Gastrocnemius medialis (tissue), 4 donors: Measurements from ENCODE around the gene DPYD. TPM values are rescaled to one million over a fixed set of nuclear protein-coding genes. Genes with fewer than 3 reads are reported as not detected.
A peak's percentile ranks its signal among the peaks of the same experiment; 100 is the strongest.
"Not testable (repeated sequence)": the region's sequence is repeated elsewhere in the genome, so short reads cannot be mapped to it uniquely, and the experiment has no call there.

ENCODE experiments used
- ATAC-seq, 2 donors: fragments of 150-250 bp; one replicate each; pipeline ENCODE4 v1.9.1; 2016
- DNase-seq, 2 donors: peaks; one replicate each; pipeline ENCODE4 v3.0.0-alpha.2; 2019
- H3K27ac ChIP-seq, 4 donors: fragments of 200-600 bp; sonication (generic); 1 replicate in 1 of 4; 2 replicates in 3 of 4; pipeline ENCODE4 v1.5.1; 2016 to 2018; ENCODE audit warnings: mild to moderate bottlenecking in 2 of 4, moderate library complexity in 1 of 4
- H3K27me3 ChIP-seq, 3 donors: fragments of 200-600 bp; sonication (generic) in 2 of 3; 1 replicate in 1 of 3; 2 replicates in 2 of 3; pipeline versions ENCODE4 v1.5.1 to v1.6.0; 2016 to 2019; ENCODE audit warnings: mild to moderate bottlenecking in 1 of 3, moderate library complexity in 1 of 3
- H3K36me3 ChIP-seq, 2 donors: fragments of 200-600 bp; sonication (generic) in 1 of 2; one replicate each; pipeline ENCODE4 v1.5.1; 2017 to 2018
- H3K4me1 ChIP-seq, 2 donors: fragments of 200-600 bp; sonication (generic) in 1 of 2; one replicate each; pipeline ENCODE4 v1.5.1; 2016 to 2017; ENCODE audit warnings: mild to moderate bottlenecking in 2 of 2
- H3K4me3 ChIP-seq, 4 donors: fragments of 200-600 bp; sonication (generic) in 3 of 4; 1 replicate in 1 of 4; 2 replicates in 3 of 4; pipeline ENCODE4 v1.5.1; 2016 to 2019; ENCODE audit warnings: mild to moderate bottlenecking in 2 of 4
- H3K9me3 ChIP-seq, 3 donors: fragments of 200-600 bp; sonication (generic) in 2 of 3; 1 replicate in 1 of 3; 2 replicates in 2 of 3; pipeline ENCODE4 v1.5.1; 2016 to 2019
- POLR2A ChIP-seq, 2 donors: fragments of 450-650 bp; IDR thresholded peaks; one replicate each; pipeline ENCODE4 v1.6.1; 2017; ENCODE audit warnings: antibody characterized with exemption in 2 of 2, mild to moderate bottlenecking in 2 of 2, moderate library complexity in 2 of 2
- in situ Hi-C, 4 donors: fragments of 200-750 bp; cut with MboI; loops; one replicate each; pipeline versions ENCODE4 v1.15.0 to v1.8.0; 2017; ENCODE audit warnings: low sequenced_read_pairs in 4 of 4
- intact Hi-C: fragments of 100-400 bp; cut with DNase I; formaldehyde crosslinking; loops from one replicate; pipeline ENCODE4 v1.15.1; 2023; ENCODE audit warnings: low total_unique reads
- total RNA-seq, 4 donors: library from RNA; depleted of rRNA; stranded (reverse); fragments of >200 nt; gene quantifications; one replicate each; pipeline versions ENCODE4 v1.1.0 to v1.2.3, GENCODE V29; 2016
- TF ChIP-seq, protein P1 (sequence below), 5 experiments: fragments of 450-650 bp in 3 of 5; fragments of 200-600 bp in 2 of 5; sonication (generic) in 2 of 5; IDR thresholded peaks in 4 of 5; conservative IDR thresholded peaks in 1 of 5; 1 replicate in 4 of 5; 2 replicates in 1 of 5; pipeline ENCODE4 v1.5.1; 2016 to 2019; ENCODE audit warnings: antibody characterized with exemption in 5 of 5, mild to moderate bottlenecking in 3 of 5, moderate library complexity in 3 of 5

The DPYD gene
- total RNA-seq, 4 donors from 2014 or later: 4.6 to 13.9 (median 9.1) TPM

DNA sequence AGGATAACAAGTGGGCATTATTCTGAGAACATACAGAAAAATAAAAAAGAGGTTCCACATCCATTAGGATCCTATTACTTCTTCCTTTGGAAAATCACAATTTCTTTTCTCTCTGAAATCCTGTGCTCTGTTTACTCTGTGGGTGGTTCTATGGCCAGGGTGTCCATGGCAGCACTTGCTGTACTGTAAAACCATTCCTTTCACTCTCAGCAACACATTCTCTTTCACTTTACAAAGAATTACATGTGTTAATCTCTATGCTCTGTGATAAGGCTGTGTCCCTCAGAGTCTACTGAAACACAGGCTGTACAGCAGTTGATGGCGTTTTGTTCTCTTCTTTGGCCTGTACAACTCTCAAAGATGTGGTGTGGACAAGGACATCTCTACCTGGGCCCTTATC, 675.2 kb downstream of the DPYD start:
- Histone ChIP-seq H3K4me3 (no peak overlapping the region), H3K36me3 (no peaks in the 10 kb centered on the region), H3K9me3 (no peaks in the 10 kb centered on the region), H3K27ac (no peak overlapping the region), H3K27me3 (no peaks in the 10 kb centered on the region), H3K4me1 (peaks cover 8 to 10% of the 10 kb centered on the region in 2 donors)
- DNase-seq: no peak
- ATAC-seq: no peak
- TF ChIP-seq POLR2A (IDR thresholded peaks at IDR 0.05): no peak
- TF ChIP-seq, protein P1, sequence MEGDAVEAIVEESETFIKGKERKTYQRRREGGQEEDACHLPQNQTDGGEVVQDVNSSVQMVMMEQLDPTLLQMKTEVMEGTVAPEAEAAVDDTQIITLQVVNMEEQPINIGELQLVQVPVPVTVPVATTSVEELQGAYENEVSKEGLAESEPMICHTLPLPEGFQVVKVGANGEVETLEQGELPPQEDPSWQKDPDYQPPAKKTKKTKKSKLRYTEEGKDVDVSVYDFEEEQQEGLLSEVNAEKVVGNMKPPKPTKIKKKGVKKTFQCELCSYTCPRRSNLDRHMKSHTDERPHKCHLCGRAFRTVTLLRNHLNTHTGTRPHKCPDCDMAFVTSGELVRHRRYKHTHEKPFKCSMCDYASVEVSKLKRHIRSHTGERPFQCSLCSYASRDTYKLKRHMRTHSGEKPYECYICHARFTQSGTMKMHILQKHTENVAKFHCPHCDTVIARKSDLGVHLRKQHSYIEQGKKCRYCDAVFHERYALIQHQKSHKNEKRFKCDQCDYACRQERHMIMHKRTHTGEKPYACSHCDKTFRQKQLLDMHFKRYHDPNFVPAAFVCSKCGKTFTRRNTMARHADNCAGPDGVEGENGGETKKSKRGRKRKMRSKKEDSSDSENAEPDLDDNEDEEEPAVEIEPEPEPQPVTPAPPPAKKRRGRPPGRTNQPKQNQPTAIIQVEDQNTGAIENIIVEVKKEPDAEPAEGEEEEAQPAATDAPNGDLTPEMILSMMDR (IDR thresholded peaks at IDR 0.05 in 4 of 5, conservative IDR thresholded peaks at IDR 0.05 in 1 of 5): no peak
- in situ Hi-C loops: no loop called here
- intact Hi-C loops: no loop called here

DNA sequence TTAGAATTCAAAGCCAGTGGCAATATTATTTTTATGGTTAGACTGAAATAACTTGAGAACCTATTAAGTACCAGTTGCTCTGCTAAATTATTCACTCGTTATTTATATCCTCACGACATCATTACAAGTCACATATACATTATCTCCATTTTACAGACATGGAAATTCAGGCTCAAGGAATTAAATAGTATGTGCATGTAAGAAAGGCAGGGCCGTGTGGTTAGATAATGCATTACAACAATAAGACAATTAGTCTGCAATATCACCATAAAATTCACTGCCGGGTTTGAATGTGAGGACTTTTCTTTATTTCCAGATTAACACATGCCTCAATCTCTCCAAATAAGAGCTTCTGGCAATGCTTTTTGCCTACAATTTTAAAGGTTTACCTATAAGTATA, 675.8 kb downstream of the DPYD start:
- TF ChIP-seq POLR2A (IDR thresholded peaks at IDR 0.05): no peak
- TF ChIP-seq, protein P1 (IDR thresholded peaks at IDR 0.05 in 4 of 5, conservative IDR thresholded peaks at IDR 0.05 in 1 of 5): no peak
- Histone ChIP-seq H3K9me3 (no peaks in the 10 kb centered on the region), H3K27me3 (no peaks in the 10 kb centered on the region), H3K36me3 (no peaks in the 10 kb centered on the region), H3K4me3 (no peak overlapping the region), H3K27ac (no peak overlapping the region), H3K4me1 (peaks cover 8 to 10% of the 10 kb centered on the region in 2 donors)
- in situ Hi-C loops: no loop called here
- ATAC-seq (no peak), DNase-seq (no peak)
- intact Hi-C loops: no loop called here

DNA sequence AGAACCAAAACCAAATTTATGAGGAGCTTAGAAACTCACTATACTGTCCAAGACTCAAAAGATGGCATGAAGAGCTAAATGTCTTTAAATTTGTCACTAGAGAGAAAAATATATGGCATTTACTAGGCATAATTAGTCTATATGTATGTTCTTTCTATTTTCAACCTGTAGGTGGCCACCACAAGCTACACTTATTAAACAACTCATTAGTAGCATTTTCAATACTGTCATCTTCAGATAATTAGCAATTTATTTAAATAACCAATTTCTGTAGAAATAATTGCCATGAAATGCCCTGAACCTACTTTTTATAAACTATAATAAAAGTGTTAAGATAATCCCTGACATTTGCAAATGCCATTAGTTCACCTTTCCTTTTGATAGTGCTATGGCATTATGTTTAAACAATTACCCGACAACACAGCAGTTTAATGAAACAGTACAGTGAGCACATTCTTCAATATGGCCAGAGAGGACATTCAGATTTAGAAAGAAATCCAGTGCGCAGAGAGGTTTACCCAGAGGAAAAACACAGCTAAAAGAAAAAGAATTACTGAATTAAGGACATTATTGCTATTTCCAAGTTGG, 676.8 kb downstream of the DPYD start:
- intact Hi-C loops: no loop called here

DNA sequence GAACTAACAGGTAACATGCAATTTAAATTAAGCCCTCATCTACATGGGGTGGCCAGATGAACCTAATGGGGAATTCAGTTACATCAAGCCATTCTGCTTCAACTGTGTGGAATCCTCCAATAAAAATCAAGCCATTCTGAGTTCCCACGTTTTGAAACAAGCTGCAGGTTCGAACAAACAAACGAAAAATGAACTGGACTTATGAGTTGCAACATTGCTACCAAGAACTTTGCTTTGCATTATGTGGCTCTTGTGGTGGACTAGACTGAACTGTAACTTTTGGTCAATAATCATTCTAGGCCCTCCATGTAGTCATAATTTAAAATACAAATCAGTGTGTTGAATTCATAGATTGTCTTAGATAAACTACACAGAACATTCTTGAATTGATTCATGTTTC, 682.0 kb downstream of the DPYD start:
- no peaks in the 10 kb centered on the region for H3K36me3 ChIP-seq
- H3K27ac ChIP-seq: no peak overlapping the region
- H3K4me3 ChIP-seq: no peak overlapping the region
- TF ChIP-seq, protein P1 (IDR thresholded peaks at IDR 0.05 in 4 of 5, conservative IDR thresholded peaks at IDR 0.05 in 1 of 5): no peak
- no peak for TF ChIP-seq POLR2A (IDR thresholded peaks at IDR 0.05)
- H3K4me1 ChIP-seq: no peaks in the 10 kb centered on the region
- in situ Hi-C loops (no loop called here), intact Hi-C loops (no loop called here)
- H3K27me3 ChIP-seq: no peaks in the 10 kb centered on the region
- DNase-seq (no peak), ATAC-seq (no peak)
- no peaks in the 10 kb centered on the region for H3K9me3 ChIP-seq

More for the DNA sequence above, 676.8 kb downstream of the DPYD start:
- ATAC-seq: no peak
- DNase-seq: no peak
- H3K4me1 ChIP-seq: peaks cover 8 to 10% of the 10 kb centered on the region in 2 donors
- no peaks in the 10 kb centered on the region for H3K36me3 ChIP-seq
- in situ Hi-C loops: no loop called here
- no peak overlapping the region for H3K4me3 ChIP-seq
- no peak for TF ChIP-seq POLR2A (IDR thresholded peaks at IDR 0.05)
- TF ChIP-seq, protein P1 (IDR thresholded peaks at IDR 0.05 in 4 of 5, conservative IDR thresholded peaks at IDR 0.05 in 1 of 5): peak in 2 of 5 experiments; percentile 8 to 34
- H3K27ac ChIP-seq: no peak overlapping the region
- no peaks in the 10 kb centered on the region for H3K27me3 ChIP-seq
- H3K9me3 ChIP-seq: no peaks in the 10 kb centered on the region

DNA sequence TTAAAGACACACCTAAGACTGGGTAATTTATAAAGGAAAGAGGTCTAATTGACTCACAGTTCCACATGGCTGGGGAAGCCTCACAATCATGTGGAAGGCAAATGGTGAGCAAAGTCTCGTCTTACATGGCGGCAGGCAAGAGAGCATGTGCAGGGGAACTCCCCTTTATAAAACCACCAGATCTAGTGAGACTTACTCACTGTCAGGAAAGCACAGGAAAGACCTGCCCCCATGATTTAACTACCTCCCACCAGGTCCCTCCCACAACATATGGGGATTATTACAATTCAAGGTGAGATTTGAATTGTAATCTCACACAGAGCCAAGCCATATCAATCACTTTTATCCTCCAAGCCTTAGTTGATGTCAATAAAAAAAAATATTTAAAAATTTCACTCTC, 689.5 kb downstream of the DPYD start:
- in situ Hi-C loops: not testable (repeated sequence)

More for the DNA sequence above, 689.5 kb downstream of the DPYD start:
- H3K27me3 ChIP-seq, H3K4me3 ChIP-seq, intact Hi-C loops, H3K4me1 ChIP-seq, H3K9me3 ChIP-seq, H3K36me3 ChIP-seq, ATAC-seq, DNase-seq, H3K27ac ChIP-seq: not testable (repeated sequence)
